ENCODE measurements around the gene DBF4.
"Not testable (repeated sequence)": the region's sequence is repeated elsewhere in the genome, so short reads cannot be mapped to it uniquely, and the experiment has no call there.

DBF4 gene

DNA sequence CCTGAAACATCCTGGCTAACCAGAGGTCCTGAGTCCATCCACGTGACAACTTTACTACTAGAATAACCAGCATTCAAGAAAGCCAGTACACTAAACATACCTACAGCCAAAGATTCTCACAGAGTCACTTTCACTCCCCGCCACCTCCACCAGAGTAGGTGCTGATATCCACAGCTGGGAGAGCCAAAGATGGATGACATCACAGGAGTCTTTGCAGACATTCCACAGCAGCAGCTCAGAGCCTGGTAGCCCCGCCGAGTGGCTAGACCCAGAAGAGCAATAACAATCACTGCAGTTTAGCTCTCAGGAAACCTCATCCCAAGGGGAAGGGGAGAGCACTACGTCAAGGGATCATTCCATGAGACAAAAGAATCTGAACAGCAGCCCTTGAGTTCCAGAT, 44.3 kb downstream of the DBF4 start:
- no peak for DNase-seq (ENCODE audit: low read depth)
- no peak overlapping the region for H3K4me3 ChIP-seq (ENCODE audit: low read length)

DNA sequence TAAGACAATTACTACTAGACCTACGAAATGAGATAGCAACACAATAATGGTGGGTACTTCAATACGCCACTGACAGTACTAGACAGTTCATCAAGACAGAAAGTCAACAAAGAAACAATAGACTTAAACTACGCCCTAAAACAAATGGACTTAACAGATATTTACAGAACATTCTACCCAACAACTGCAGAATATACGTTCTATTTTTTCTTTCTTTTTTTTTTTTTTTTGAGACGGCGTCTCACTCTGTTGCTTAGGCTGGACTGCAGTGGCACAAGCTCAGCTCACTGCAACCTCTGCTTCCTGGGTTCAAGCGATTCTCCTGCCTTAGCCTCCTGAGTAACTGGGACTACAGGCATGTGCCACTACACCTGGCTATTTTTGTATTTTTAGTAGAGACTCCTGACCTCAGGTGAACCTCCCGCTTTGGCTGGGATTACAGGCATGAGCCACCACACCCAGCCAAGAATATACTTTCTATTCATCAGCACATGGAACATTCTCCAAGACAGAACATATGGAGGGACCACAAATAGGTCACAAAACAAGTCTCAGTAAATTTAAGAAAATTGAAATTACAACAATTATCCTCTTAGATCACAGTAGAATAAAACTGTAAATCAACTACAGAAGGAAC, 46.6 kb downstream of the DBF4 start:
- not testable (repeated sequence) for DNase-seq (ENCODE audit: low read depth); H3K4me3 ChIP-seq (ENCODE audit: low read length)

More for the DNA sequence above, 44.3 kb downstream of the DBF4 start:
- TF ChIP-seq, protein P1, sequence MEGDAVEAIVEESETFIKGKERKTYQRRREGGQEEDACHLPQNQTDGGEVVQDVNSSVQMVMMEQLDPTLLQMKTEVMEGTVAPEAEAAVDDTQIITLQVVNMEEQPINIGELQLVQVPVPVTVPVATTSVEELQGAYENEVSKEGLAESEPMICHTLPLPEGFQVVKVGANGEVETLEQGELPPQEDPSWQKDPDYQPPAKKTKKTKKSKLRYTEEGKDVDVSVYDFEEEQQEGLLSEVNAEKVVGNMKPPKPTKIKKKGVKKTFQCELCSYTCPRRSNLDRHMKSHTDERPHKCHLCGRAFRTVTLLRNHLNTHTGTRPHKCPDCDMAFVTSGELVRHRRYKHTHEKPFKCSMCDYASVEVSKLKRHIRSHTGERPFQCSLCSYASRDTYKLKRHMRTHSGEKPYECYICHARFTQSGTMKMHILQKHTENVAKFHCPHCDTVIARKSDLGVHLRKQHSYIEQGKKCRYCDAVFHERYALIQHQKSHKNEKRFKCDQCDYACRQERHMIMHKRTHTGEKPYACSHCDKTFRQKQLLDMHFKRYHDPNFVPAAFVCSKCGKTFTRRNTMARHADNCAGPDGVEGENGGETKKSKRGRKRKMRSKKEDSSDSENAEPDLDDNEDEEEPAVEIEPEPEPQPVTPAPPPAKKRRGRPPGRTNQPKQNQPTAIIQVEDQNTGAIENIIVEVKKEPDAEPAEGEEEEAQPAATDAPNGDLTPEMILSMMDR (IDR thresholded peaks at IDR 0.05; ENCODE audit: insufficient read depth, low read depth, low read length, missing control alignments), result no peak

GRCh38 chr7:87926581-87927461, 50.5 kb downstream of the DBF4 start:
- no peak overlapping the region for H3K4me3 ChIP-seq (ENCODE audit: low read length)
- no peak for DNase-seq (ENCODE audit: low read depth)
- TF ChIP-seq, protein P1 (IDR thresholded peaks at IDR 0.05; ENCODE audit: insufficient read depth, low read depth, low read length, missing control alignments), result no peak

- TF ChIP-seq, protein P1 (IDR thresholded peaks at IDR 0.05; ENCODE audit: insufficient read depth, low read depth, low read length, missing control alignments), result no peak
- peak overlapping the region; percentile 45 for H3K4me3 ChIP-seq (ENCODE audit: low read length)
- DNase-seq (ENCODE audit: low read depth), result no peak
Observed at GRCh38 chr7:87933605-87933952, 57.3 kb downstream of the DBF4 start.

DNA sequence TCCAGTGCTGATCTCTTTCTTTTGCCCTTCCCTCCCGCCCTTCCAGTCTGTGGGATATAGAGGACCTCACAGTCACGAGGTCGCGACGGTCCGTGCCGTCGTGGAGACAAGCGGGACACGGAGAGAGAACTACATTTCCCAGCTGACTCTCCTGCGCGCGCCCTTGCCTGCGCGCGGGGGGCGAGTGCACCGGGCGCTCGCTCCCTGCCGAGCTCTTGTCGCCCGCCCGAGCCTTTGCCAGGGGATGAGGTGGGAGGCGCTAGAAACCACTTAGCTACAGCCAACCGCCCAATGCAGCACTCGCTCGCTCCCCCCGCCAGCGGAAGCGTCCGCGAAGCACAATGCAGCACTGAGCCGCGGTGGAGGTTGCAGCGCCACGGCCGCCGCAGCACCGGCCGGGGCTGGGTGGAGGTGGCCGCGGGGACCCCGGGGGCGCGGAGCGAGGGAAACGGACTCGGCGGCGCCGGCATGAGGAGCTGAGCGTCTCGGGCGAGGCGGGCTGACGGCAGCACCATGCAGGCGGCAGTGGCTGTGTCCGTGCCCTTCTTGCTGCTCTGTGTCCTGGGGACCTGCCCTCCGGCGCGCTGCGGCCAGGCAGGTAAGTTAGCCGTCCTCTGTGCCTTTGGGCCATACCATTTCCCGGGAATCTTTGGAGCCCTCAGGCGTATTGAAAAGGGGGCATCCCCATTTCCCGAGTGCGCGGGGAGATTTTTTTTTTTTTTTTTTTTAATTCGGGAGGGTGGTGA, 57.8 kb downstream of the DBF4 start, which contains the start of gene ADAM22:
Gene ADAM22, plus strand, starts transcription at position 299 of the 746 bp plus-strand sequence. Its CDS starts 215 bp downstream, at position 514.
- peak; percentile 57 for DNase-seq (ENCODE audit: low read depth)
- TF ChIP-seq, protein P1 (IDR thresholded peaks at IDR 0.05; ENCODE audit: insufficient read depth, low read depth, low read length, missing control alignments), result no peak
- H3K4me3 ChIP-seq (ENCODE audit: low read length), result peak within 1 kb of the TSS; percentile 45

DNA sequence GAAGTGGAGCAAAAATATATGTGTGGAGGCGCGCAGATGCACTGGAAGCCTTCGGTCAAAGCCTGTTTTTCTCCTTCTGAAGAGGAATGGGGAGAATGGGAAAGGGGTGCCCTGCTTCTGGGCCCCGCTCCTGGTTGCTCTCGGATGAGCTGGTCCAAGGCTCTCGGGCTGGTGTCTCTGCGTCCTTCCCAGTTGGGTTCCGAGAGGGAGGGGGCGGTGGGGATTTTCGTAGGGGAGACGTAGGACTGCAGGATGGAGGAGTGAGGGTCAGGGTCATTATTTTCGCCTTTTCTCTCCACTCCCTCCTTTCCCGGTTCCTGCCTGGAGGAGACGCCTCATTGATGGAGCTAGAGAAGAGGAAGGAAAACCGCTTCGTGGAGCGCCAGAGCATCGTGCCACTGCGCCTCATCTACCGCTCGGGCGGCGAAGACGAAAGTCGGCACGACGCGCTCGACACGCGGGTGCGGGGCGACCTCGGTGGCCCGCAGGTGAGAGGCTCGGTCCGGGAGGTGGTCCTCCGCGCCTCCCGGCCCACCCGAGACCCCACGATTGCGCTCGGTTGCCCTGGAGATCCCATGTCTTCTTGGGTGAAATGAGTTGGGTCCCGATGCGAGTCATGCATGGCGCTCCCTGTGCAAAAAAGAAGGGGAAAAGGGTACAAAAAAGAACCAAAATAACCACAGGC, 58.5 kb downstream of the DBF4 start:
- H3K4me3 ChIP-seq (ENCODE audit: low read length), result peak overlapping the region; percentile 45
- DNase-seq (ENCODE audit: low read depth), result no peak
- TF ChIP-seq, protein P1 (IDR thresholded peaks at IDR 0.05; ENCODE audit: insufficient read depth, low read depth, low read length, missing control alignments), result no peak

GRCh38 chr7:87935384-87935706, 59.1 kb downstream of the DBF4 start:
- no peak overlapping the region for H3K4me3 ChIP-seq (ENCODE audit: low read length)
- DNase-seq (ENCODE audit: low read depth), result no peak
- TF ChIP-seq, protein P1 (IDR thresholded peaks at IDR 0.05; ENCODE audit: insufficient read depth, low read depth, low read length, missing control alignments), result no peak

Measured in epithelial cell of esophagus (primary cell).